Activated effector memory CD4-positive, alpha-beta T cell treated with anti-CD3 and anti-CD28 coated beads, Interleukin-2, amount 50 U/mL, for 16 hours (primary cell): Measurements from ENCODE around the gene NUBP2.

Source experiments
- DNase-seq: peaks from one replicate; pipeline ENCODE4 v3.0.0-alpha.2; 2020

Gene NUBP2

GRCh38 chr16:1831186-1832075 lies 48.7 kb downstream of the NUBP2 start:
- DNase-seq = no peak

GRCh38 chr16:1832838-1833454 lies 50.2 kb downstream of the NUBP2 start:
- no peak for DNase-seq

GRCh38 chr16:1834096-1834495 lies 51.3 kb downstream of the NUBP2 start:
- DNase-seq = no peak
